ENCODE data around the gene AP5Z1. TPM values are rescaled to one million over a fixed set of nuclear protein-coding genes. Genes with fewer than 3 reads are reported as not detected.
A peak's percentile ranks its signal among the peaks of the same experiment; 100 is the strongest.

Gene AP5Z1
- total RNA-seq, 2 experiments from 2014 or later: 43.1 to 47.1 TPM

DNA sequence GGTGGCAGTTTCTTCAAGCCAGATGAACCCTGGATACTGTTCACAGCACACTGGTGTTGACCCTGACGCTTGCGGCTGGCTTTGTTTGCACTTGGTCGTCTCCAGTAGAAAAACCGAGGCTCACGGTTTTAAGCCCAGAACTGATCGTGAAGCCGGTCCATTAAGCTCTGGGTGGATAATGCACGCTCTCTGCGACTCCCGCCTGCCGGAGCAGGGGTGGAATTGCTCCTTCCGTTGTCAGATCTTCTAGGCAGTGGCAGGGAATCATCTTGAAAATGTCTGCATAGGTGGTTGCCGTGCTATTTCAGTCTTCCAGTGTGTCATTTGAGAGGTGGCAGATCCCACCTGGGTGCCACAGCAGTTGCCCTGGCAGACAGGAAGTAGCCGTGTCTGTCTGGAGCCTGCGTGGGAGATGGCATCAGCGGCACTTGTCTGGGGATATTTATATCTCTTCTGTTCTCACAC, 35.9 kb upstream of the AP5Z1 start:
- Mint-ChIP-seq H3K4me1 (peaks cover 58% of the 10 kb centered on the region), H3K4me3 (peak overlapping the region; percentile 22), H3K27me3 (no peaks in the 10 kb centered on the region), H3K27ac (peak overlapping the region; percentile 86), H3K9me3 (no peaks in the 10 kb centered on the region), H3K36me3 (peaks cover 36% of the 10 kb centered on the region)
- DNase-seq: peak; percentile 34

DNA sequence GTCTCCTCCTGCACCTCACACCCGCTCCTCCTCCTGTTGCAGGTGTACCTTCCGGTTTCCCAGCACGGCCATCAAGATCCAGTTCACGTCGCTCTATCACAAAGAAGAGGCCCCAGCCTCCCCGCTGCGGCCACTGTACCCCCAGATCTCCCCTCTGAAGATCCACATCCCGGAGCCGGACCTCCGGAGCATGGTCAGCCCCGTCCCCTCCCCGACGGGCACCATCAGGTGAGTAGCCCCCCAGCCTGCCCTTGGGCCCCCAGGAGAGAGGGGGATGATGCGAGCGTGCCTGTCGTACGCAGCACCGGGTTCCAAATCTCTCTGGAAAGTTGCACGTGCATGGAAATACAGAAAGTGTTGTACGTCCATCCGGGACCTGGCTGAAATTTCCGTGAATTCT, 34.6 kb upstream of the AP5Z1 start:
- Mint-ChIP-seq H3K9me3 (no peaks in the 10 kb centered on the region), H3K27ac (no peak overlapping the region), H3K27me3 (no peaks in the 10 kb centered on the region), H3K36me3 (peaks cover 36% of the 10 kb centered on the region), H3K4me1 (peaks cover 55% of the 10 kb centered on the region), H3K4me3 (no peak overlapping the region)
- no peak for DNase-seq

DNA sequence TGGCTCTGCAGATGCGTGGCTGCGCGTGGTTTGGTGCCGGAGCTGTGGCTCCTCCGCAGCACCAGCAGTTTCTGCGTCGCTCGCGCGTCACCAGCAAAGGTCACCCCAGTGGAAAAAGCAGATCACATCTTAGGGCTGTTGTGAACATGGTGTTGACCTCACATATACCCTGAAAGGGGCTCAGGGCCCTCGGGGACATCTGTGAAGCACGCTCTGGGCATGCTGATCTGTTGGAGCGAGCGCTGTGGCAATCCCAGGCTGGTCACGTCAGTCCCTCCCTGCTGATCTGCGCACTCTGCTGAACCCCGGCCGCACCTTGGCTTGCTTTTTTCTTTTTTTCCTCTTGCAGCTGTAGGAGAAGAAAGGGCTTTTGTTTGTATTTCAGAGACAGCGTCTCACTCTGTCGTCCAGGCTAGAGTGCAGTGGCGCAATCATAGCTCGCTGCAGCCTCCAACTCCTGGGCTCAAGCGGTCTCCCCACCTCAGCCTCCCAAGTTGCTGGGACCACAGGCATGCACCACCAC, 33.3 kb upstream of the AP5Z1 start:
- no peak overlapping the region for H3K4me3 Mint-ChIP-seq
- no peak overlapping the region for H3K27ac Mint-ChIP-seq
- DNase-seq: no peak
- H3K4me1 Mint-ChIP-seq: peaks cover 62% of the 10 kb centered on the region
- H3K9me3 Mint-ChIP-seq: no peaks in the 10 kb centered on the region
- no peaks in the 10 kb centered on the region for H3K27me3 Mint-ChIP-seq
- H3K36me3 Mint-ChIP-seq: peaks cover 45% of the 10 kb centered on the region

DNA sequence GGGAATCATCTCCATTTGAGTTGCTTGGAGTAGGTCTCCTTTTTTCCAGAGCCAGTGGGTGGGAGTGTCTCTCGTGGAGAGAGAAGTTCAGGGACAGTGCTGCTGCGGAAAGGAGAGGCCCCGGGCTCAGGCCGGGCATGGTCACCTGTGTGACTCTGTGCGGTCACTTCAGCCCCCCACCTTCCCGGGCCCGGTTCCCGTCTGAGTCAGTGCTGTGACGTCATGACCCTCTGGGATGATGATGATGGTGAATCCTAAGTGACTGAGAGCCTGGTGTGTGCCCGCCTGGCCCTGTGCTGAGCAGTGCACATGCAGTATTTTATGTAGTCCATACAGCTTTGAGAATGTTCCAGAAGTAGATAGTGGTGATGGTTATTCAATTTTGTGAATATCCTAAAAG, 32.6 kb upstream of the AP5Z1 start:
- no peak overlapping the region for H3K4me3 Mint-ChIP-seq
- H3K36me3 Mint-ChIP-seq: peaks cover 47% of the 10 kb centered on the region
- no peak for DNase-seq
- no peak overlapping the region for H3K27ac Mint-ChIP-seq
- H3K4me1 Mint-ChIP-seq: peaks cover 68% of the 10 kb centered on the region
- no peaks in the 10 kb centered on the region for H3K27me3 Mint-ChIP-seq
- H3K9me3 Mint-ChIP-seq: no peaks in the 10 kb centered on the region

DNA sequence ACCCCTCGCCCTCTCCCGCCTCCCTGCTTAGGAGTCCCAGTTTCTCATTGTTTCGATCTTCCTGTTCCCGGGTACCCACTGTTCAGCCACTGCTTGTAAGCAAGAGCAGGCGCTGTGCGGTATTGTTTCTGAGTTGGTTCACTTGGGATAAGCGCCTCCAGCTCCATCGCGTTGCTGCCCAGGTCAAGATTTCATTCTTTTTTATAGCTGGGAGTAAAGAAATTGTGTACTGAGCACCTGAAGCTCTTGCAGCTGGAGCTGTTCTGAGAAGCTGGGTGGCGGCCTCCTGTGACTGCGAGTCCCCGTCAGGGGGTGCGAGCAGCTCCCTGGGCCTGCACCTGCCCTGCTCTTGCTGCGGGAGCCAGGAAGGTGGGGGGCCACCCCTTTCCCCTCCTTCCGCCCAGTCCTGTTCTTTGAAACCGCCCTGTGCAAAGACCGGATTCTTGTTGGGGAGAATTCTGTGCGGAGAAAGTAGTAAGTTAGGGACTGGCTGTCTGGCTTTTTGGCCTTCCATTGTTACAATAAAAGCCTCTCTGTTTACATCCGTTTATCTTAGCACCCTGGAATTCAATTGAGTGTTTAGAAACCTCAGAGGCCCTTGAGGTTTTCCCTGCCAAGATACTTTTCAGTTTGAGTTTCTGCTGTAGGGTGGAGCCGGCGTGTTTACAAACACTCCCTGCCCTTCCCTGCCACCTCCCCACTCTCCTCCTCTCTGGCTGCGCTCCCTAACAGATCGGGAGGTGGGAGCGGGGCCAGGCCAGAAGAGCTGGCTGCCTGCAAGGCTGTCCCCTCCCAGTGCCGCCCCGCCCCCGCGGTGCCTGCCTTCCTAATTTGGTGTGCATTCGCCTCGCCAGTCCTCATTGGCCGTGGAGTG, 30.8 kb upstream of the AP5Z1 start:
- Mint-ChIP-seq H3K9me3 (peaks cover 1% of the 10 kb centered on the region), H3K36me3 (peaks cover 58% of the 10 kb centered on the region), H3K4me1 (peaks cover 66% of the 10 kb centered on the region), H3K27me3 (no peaks in the 10 kb centered on the region), H3K27ac (peak overlapping the region; percentile 95), H3K4me3 (peak overlapping the region; percentile 75)
- peak; percentile 77 for DNase-seq

DNA sequence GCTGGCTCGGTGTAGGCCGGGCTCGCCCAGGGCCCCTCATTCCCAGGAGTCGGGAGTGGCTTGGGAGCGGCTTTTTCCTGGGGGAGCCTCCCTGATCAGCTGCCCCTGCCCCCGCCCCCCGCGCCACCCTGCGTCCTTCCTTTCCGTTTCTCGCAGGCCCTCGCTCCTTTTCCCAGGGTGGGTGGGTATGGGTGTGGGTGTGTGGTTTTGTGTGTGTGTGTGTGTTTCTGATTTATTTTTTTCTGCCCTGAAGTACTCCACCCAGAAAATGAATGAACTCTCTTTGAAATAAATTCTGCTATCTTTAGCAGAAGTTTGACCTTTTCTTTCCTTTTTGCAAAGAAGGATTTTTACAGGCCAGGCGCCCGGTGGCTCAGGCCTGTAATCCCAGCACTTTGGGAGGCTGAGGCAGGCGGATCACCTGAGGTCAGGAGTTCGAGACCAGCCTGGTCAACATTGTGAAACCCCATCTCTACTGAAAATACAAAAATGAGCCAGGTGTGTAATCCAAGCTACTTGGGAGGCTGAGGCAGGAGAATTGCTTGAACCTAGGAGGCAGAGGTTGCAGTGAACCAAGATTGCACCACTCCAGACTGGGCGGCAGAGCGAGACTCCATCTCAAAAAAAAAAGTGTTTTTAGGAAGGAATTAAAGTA, 30.0 kb upstream of the AP5Z1 start:
- DNase-seq: no peak
- Mint-ChIP-seq H3K4me1 (peaks cover 62% of the 10 kb centered on the region), H3K27ac (peak overlapping the region; percentile 95), H3K27me3 (no peaks in the 10 kb centered on the region), H3K4me3 (peak overlapping the region; percentile 75), H3K36me3 (peaks cover 55% of the 10 kb centered on the region), H3K9me3 (peaks cover 1% of the 10 kb centered on the region)

DNA sequence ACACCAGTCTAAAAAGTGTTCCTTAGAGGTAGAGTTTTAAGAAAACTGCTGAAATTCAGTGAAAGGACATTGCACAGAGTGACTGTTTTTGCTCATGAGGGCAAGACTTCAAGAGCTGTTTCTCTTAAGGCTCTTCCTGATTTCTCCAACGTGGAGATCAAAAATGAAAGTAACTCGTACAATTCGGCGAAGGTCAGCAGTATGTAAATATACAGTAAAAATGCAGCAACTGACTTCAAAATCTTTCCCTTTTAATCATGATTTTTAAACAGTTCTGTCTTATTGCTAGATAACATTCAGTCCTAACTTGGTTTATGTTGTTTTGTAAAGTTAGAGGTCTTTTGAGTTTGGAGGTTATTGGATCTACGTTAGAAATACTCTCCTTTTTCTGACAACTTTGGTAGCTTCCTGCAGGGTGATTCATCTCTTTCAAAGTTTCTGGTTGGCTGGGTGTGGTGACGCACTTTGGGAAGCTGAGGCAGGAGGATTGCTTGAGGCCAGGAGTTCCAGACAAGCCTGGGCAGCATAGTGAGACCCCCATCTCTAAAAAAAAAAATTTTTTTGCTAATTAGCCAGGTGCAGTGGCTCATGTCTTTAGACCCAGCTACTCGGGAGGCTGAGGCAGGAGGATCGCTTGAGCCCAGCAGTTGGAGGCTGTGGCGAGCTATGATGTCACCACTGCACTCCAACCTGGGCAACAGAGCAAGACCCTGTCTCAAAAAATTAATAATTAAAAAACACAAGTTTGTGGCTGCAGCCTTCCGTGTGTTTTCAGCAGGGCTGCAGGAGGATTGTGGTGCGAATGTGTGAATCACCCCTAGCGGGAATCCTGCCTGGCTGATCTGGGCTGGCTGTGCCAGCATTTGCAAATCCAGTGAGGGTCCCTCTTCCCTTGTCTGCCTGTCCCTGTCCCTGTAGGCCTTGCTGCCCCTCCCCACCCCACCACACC, 29.2 kb upstream of the AP5Z1 start:
- peak overlapping the region; percentile 75 for H3K4me3 Mint-ChIP-seq
- DNase-seq: peak; percentile 46
- peaks cover 62% of the 10 kb centered on the region for H3K4me1 Mint-ChIP-seq
- peak overlapping the region; percentile 95 for H3K27ac Mint-ChIP-seq
- H3K27me3 Mint-ChIP-seq: no peaks in the 10 kb centered on the region
- peaks cover 51% of the 10 kb centered on the region for H3K36me3 Mint-ChIP-seq
- H3K9me3 Mint-ChIP-seq: peaks cover 1% of the 10 kb centered on the region

DNA sequence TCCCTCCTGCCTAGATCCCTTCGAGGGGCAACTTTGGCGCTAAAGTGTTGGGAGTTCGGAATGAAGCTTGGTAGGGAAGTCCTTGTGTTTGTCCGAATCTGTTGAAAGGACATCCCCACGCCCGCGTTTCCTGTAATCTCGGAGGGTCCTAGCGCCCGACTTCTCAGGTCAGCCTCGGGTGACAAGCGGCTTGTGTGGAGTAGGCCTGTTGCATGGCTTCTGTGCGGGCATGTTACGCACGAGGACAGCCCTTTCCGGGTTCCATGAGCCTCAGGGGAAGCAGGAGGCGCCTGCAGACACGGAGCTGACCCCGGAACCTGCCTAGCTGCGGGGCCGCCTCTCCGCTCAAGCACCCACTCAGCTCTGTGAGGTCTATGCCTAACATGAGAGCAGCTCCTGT, 28.4 kb upstream of the AP5Z1 start:
- Mint-ChIP-seq H3K27ac (peak overlapping the region; percentile 95), H3K4me1 (peaks cover 57% of the 10 kb centered on the region), H3K4me3 (peak overlapping the region; percentile 32), H3K36me3 (peaks cover 47% of the 10 kb centered on the region), H3K9me3 (peaks cover 1% of the 10 kb centered on the region), H3K27me3 (no peaks in the 10 kb centered on the region)
- DNase-seq: no peak

DNA sequence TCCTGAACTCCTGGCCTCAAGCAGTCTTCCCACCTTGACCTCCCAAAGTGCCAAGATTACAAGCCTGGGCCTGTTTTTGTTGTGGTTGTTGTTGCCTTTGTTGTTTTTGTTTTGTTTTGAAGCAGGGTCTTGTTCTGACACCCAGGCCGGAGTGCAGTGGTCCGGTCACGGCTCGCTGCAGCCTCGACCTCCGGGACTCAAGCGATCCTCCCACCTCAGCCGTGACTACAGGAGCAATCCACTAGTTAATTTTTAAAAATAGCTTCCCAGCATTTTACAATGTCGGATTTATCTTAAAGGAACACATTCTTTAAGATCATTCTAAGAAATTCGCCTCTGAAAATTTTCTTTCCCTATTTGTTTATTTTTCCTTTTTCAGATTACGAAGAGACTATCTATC, 27.7 kb upstream of the AP5Z1 start:
- no peaks in the 10 kb centered on the region for H3K27me3 Mint-ChIP-seq
- peak overlapping the region; percentile 86 for H3K27ac Mint-ChIP-seq
- peaks cover 56% of the 10 kb centered on the region for H3K4me1 Mint-ChIP-seq
- peak overlapping the region; percentile 53 for H3K4me3 Mint-ChIP-seq
- H3K36me3 Mint-ChIP-seq: peaks cover 41% of the 10 kb centered on the region
- peaks cover 1% of the 10 kb centered on the region for H3K9me3 Mint-ChIP-seq
- DNase-seq: no peak

DNA sequence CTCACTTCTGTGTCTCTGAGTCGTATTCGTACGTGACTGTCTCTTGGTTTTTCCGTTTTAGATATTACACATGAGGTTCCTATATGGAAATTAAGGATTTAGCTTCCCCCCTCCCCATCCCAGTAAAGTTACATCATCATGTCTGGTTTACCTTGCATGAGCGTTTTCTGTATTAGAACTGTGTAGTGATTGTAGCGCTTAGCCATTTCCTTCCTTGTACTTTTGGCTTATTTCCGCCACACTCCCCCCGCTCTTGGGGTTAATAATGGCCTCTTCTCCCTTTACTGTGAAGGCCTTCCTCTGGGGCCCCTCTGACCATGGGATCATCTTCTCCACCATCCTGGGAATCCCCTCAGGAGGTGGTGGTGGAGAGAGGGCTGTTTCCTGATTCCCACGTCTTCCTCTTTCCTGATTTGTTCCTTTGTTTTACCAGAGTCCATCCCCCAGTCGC, 27.2 kb upstream of the AP5Z1 start:
- Mint-ChIP-seq H3K4me3 (peak overlapping the region; percentile 53), H3K36me3 (peaks cover 40% of the 10 kb centered on the region), H3K27ac (peak overlapping the region; percentile 86), H3K9me3 (peaks cover 1% of the 10 kb centered on the region), H3K27me3 (no peaks in the 10 kb centered on the region), H3K4me1 (peaks cover 56% of the 10 kb centered on the region)
- no peak for DNase-seq

DNA sequence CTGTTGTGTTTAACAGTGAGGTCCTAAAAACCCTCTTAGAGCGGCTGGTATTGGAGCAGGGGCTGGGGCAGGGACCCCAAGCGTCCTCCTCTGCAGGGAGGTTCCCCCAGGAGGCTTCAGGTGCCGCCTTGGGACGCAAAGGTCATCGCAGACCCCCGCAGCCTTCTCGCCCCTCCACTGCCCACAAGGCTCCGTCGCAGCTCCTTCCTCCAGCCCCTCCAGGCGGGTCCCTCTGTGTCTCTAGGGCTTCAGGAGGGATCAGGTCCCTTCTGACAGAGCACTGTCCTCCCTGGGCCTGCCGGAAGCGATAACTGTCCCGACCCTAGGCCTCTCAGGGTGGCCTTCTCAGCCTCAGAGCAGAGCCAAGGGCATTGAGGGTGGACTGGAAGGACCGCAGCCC, 26.1 kb upstream of the AP5Z1 start:
- peaks cover 50% of the 10 kb centered on the region for H3K4me1 Mint-ChIP-seq
- peak overlapping the region; percentile 86 for H3K27ac Mint-ChIP-seq
- H3K27me3 Mint-ChIP-seq: no peaks in the 10 kb centered on the region
- no peak overlapping the region for H3K4me3 Mint-ChIP-seq
- peaks cover 35% of the 10 kb centered on the region for H3K36me3 Mint-ChIP-seq
- peaks cover 1% of the 10 kb centered on the region for H3K9me3 Mint-ChIP-seq
- no peak for DNase-seq

DNA sequence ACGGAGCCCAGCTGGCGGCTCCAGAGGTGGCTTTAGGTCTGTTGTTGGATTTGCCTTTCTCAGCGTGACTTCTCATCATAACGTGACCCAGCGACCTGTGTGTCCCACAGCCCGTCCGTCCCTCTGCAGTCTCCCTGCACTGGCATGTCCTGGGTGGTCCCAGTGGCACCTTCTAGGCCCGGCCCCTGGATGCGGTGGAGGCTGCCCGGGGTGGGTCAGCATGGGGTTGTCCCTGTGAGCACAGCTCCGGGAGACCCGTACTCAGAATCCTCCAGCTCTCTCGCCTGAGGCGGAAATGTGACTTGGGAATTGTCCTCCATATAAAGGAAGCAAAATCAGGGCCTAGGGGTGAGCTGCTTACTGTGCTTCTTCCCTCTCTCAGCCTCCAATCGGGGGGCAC, 25.6 kb upstream of the AP5Z1 start:
- Mint-ChIP-seq H3K4me1 (peaks cover 46% of the 10 kb centered on the region), H3K4me3 (no peak overlapping the region), H3K27me3 (no peaks in the 10 kb centered on the region), H3K27ac (peak overlapping the region; percentile 34), H3K9me3 (peaks cover 1% of the 10 kb centered on the region), H3K36me3 (peaks cover 34% of the 10 kb centered on the region)
- no peak for DNase-seq

DNA sequence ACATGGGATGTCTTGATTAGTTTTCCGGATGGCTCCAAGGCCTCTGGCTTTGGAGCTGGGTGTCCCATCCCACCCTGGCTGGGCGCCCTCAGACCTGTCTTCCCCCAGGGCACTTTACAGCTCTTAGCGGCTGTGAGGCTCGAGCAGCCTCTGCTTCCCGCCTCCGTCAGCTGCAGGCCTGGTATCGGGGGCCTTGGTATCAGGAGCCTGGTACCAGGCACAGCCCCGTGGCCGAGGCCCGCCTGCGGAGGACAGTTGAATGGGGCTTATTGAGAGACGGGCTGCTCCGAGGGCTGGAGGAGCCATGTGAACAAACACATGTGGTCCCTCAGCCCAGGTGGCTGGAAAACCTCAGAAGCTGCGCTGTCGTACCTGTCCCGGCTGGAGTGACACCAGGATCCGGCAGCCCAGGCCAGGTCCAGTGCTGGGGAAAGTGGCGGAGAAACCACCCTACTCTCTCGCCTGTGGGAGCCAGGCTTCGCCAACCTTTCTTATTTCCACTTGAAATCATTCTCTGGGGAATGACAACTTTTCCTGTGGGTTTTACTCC, 23.9 kb upstream of the AP5Z1 start:
- Mint-ChIP-seq H3K9me3 (peaks cover 1% of the 10 kb centered on the region), H3K36me3 (peaks cover 31% of the 10 kb centered on the region), H3K27ac (no peak overlapping the region), H3K4me1 (peaks cover 34% of the 10 kb centered on the region), H3K27me3 (no peaks in the 10 kb centered on the region), H3K4me3 (no peak overlapping the region)
- DNase-seq: no peak
